ENCODE results near the gene BPIFA3.
"Not testable (repeated sequence)": the region's sequence is repeated elsewhere in the genome, so short reads cannot be mapped to it uniquely, and the experiment has no call there.

The BPIFA3 gene

GRCh38 chr20:33217052-33217451, at the start of gene BPIFA3:
TSS of gene BPIFA3 (plus strand) at chr20:33217352. CDS start at chr20:33217537, 185 bp downstream.
- no peak for DNase-seq (ENCODE audit: low read depth, low spot score)

GRCh38 chr20:33167859-33168258, 49.3 kb upstream of the BPIFA3 start, which contains the start of gene BPIFA2:
TSS of gene BPIFA2 (plus strand) at chr20:33168159. CDS start at chr20:33169146, 987 bp downstream.
- no peak for DNase-seq (ENCODE audit: low read depth, low spot score)

GRCh38 chr20:33169176-33169794, 47.9 kb upstream of the BPIFA3 start:
- no peak for DNase-seq (ENCODE audit: low read depth, low spot score)

GRCh38 chr20:33172781-33173180, 44.4 kb upstream of the BPIFA3 start:
- DNase-seq (ENCODE audit: low read depth, low spot score): no peak

GRCh38 chr20:33175123-33175522, 42.0 kb upstream of the BPIFA3 start:
- no peak for DNase-seq (ENCODE audit: low read depth, low spot score)

GRCh38 chr20:33176101-33176500, 41.1 kb upstream of the BPIFA3 start:
- DNase-seq (ENCODE audit: low read depth, low spot score): no peak

GRCh38 chr20:33177866-33178265, 39.3 kb upstream of the BPIFA3 start:
- DNase-seq (ENCODE audit: low read depth, low spot score): no peak

GRCh38 chr20:33178726-33179125, 38.4 kb upstream of the BPIFA3 start:
- DNase-seq (ENCODE audit: low read depth, low spot score): peak; percentile 25

- no peak for DNase-seq (ENCODE audit: low read depth, low spot score)
These were observed 37.0 kb upstream of the BPIFA3 start for GRCh38 chr20:33180169-33180568.

- DNase-seq (ENCODE audit: low read depth, low spot score): no peak
These were observed 35.6 kb upstream of the BPIFA3 start for GRCh38 chr20:33181482-33182093.

- no peak for DNase-seq (ENCODE audit: low read depth, low spot score)
These were observed 33.8 kb upstream of the BPIFA3 start for GRCh38 chr20:33183312-33183711.

GRCh38 chr20:33185031-33185590, 32.0 kb upstream of the BPIFA3 start:
- not testable (repeated sequence) for DNase-seq (ENCODE audit: low read depth, low spot score)

GRCh38 chr20:33187491-33187890, 29.7 kb upstream of the BPIFA3 start:
- no peak for DNase-seq (ENCODE audit: low read depth, low spot score)

- DNase-seq (ENCODE audit: low read depth, low spot score): no peak
These were observed 28.7 kb upstream of the BPIFA3 start for GRCh38 chr20:33188421-33188820.

GRCh38 chr20:33191484-33191883, 25.7 kb upstream of the BPIFA3 start:
- no peak for DNase-seq (ENCODE audit: low read depth, low spot score)

GRCh38 chr20:33191955-33192354, 25.2 kb upstream of the BPIFA3 start:
- DNase-seq (ENCODE audit: low read depth, low spot score): no peak

GRCh38 chr20:33192912-33193501, 24.1 kb upstream of the BPIFA3 start:
- no peak for DNase-seq (ENCODE audit: low read depth, low spot score)

- no peak for DNase-seq (ENCODE audit: low read depth, low spot score)
These were observed 18.1 kb upstream of the BPIFA3 start for GRCh38 chr20:33199026-33199425.

- DNase-seq (ENCODE audit: low read depth, low spot score): no peak
These were observed 14.7 kb upstream of the BPIFA3 start for GRCh38 chr20:33202451-33202850.

- no peak for DNase-seq (ENCODE audit: low read depth, low spot score)
These were observed 13.7 kb upstream of the BPIFA3 start for GRCh38 chr20:33203444-33203843.

- DNase-seq (ENCODE audit: low read depth, low spot score): peak; percentile 42
These were observed 7.4 kb upstream of the BPIFA3 start for GRCh38 chr20:33209789-33210188.

GRCh38 chr20:33210371-33210770, 6.8 kb upstream of the BPIFA3 start:
- DNase-seq (ENCODE audit: low read depth, low spot score): no peak
